Cerebellar cortex (tissue), 1 donor: ENCODE data around the gene COL4A1.

Experiments
- DNase-seq: peaks from one replicate; pipeline ENCODE4 v3.0.0-alpha.2; 2015; ENCODE audit warnings: low spot score

COL4A1 gene

DNA sequence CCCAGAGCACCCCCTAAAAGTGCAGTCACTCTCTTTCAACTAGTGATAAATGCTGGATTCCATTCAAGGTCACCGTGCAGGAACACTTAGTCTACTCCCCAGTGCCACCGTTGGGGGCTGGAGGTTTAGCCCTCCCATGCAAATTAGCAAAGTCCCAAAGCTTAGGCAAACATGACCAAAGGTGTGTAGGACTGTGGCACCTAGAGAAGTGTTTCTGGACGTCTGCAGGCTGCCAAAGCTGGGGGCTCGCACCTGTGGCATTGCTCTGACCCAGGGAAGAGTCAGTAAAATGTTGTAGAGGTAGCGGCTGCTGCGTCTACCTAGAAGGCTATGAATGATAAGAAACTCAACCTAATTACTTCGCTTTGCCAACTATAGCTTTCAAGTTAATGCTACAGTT is 13.9 kb downstream of the COL4A1 start:
- no peak for DNase-seq

DNA sequence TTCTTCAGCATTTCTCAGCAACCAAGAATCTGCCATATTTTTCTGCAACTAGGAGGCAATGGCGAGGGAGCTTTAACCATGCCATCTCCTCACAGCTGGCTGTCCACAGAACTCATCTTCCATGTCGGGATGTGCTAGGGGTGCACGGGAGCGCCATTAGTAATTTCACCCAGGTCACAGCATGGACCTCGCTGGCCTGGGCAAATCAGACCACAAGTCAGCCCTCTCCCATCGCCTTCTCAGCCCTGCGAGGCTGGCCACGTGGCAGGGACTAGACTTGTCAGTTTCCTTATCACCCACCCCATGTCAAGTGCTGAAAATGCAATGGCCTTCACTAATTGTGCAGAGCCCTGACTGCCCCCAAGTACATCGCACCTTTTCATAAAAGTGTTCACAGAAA is 15.7 kb downstream of the COL4A1 start:
- no peak for DNase-seq

DNA sequence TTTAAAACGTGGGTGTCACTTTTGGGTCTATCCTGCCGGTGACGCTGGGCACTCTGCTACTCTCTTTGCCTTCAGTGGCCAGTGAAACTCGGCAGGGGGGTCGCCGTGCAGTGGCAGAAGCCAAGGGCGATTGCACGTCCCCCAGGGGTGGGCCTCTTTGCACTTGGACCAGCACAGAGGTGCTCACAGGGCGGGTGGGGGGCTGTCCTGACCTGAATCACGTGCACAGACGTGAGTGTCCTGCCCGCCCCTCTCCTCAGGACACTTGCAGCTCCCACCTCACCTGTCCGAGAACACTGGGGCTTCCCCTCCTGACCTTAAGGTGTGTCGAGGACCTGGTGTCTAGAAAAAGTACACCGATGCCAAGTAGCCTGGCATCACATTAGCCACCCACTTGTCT is 16.1 kb downstream of the COL4A1 start:
- DNase-seq, result no peak

GRCh38 chr13:110290153-110290552 is 16.8 kb downstream of the COL4A1 start:
- DNase-seq, result no peak

GRCh38 chr13:110289661-110290060 is 17.3 kb downstream of the COL4A1 start:
- DNase-seq, result no peak

DNA sequence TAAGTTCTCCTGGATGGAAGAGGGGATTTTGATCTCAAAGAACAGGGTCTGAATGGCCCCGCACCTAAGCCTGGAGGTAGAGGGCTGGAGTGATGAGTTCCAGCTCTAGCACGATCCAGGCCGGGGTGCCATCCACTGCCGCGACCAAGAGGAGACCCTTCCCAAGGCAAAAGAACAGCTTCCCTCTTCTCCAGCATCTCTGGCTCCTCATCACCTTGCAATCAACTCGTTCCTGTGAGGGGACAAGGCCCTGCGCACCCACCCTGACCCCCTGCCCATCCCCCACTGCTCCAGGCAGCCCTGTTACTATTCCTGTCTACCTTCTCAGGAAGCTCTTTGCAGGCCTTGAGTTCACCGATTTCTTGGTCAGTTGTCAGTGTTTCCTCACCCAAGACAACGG is 17.8 kb downstream of the COL4A1 start:
- DNase-seq, result no peak

DNA sequence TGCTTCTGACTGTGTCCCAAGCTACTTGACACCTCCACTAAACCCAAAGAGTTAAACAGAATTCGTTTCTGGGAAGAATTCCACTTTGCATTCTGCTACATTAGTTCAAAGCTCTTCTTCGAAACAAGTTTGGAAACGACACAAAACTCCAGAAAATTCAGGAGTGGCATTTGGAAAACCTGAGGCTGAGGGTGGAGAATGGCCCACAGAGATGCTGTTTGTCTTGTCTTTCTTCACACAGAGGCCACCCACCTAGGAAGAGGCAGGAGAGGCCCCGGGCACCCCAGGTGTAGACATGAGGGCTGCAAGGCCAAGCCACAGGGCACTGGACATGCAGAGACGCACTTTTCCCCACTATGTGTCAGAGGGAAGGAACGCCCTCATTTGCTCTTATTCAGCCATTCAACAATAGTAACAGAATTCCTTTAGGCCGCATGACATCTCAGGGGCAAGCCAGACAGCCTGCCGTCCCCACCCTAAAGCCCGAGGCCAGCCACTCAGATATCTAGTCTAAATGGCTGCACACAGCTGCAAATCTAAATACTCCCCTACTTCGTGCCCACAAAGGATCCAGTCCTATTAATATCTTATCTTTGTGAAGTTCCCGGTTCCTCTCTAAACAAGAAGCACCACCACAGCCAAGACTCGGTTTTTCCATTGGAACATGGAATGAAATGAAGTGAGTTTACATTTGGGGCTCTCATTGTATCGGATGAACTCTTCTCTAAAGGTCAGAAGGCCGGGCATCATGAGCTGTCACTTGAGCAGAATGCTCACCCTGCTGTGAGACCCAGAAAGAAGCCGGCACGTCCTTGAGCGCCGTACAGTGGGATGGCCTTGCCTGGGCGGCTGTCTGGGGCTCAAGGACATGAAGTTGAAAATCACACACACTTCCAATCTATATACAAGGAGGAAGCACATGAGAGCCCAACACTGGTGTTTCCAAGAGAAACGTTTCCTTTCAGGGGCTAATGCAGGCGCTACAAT is 19.8 kb downstream of the COL4A1 start:
- DNase-seq, result no peak

GRCh38 chr13:110285991-110286832 is 20.7 kb downstream of the COL4A1 start:
- DNase-seq, result no peak

DNA sequence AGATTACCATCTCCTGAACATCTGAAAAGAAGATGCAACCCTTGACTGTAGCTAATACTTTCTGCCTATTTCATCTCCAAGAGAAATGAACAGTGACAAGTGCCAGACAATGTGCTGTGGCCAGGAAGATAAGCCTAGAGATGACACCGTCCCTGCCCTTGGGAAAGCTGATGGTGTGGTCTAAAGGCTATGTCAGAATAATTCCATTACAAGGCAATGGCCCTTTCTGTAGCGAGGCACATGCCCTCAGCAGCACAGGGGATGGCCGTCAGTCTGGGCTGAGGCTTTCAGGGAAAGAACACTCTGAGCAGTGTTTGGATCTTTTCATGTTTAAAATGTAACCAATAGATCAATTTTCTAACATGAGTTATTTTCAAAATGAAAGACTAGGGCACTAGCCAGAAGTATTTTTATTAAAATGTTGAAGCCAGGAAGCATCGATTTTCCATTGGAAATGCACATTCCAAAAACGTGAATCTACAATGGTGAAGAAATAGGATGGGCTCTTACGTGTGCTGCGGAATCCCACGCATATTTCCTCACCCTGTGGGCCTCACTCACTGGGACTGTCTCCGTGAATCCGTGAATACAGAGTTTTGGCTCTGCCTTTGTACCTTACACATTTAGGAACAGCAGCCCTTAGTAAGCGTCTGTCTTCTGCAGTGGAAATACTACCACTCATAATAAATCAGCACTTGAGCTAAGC is 22.0 kb downstream of the COL4A1 start:
- no peak for DNase-seq

GRCh38 chr13:110283736-110284517 is 23.0 kb downstream of the COL4A1 start:
- no peak for DNase-seq

DNA sequence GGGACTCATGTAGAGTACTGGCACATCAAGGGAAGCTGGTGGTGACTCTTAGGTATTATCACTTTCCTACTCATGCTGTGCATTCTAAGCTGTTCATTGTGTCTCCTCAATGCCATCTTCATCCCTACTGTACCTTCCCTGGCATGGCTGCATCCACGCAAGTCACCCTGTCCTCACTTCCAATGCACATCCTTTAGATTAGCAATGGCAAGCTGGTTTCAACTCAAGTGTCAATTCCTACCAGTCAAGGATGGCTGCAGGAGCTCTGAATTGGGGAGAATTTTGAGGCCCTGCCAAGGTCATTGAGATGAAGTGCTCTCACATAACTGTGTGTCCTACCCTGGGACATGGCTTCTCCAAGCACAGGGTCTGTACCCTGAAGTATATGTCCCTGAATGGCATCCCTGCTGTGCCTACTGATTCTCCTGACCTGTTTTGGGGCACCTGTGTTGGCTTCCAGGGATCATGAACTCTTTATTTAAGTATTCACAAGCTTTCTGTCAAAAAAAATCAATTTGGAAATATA is 24.6 kb downstream of the COL4A1 start:
- no peak for DNase-seq

GRCh38 chr13:110281736-110282135 is 25.2 kb downstream of the COL4A1 start:
- DNase-seq, result no peak

GRCh38 chr13:110280985-110281688 is 25.8 kb downstream of the COL4A1 start:
- DNase-seq, result no peak

DNA sequence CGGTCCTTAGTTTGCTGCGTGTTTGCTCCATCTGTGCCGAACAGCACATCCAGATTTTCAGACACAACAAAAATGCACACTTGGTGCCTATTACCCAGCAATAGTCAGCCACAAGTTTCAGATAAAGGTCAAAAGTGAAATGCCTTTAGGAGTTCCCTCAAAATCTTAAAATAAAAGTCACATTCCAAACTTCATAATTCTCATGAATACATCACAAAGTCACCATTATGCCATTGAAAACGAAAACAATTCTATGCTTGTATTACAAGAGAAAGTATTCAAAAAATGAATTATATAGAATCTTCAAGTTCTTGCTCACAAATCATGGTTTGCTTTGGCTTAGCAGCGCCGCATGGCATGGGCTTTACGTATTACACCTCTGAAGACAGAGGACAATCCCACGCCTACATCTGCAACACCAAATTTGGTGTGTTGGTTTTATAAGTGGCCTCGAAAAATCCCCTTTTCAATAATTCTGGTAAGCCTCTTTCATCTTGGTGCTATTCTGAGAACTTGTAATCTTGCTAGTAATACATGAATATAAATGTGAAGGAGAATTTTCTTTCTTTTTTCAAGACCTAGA is 26.6 kb downstream of the COL4A1 start:
- no peak for DNase-seq

GRCh38 chr13:110279684-110280083 is 27.3 kb downstream of the COL4A1 start:
- DNase-seq, result no peak

GRCh38 chr13:110278859-110279258 is 28.1 kb downstream of the COL4A1 start:
- DNase-seq, result no peak

DNA sequence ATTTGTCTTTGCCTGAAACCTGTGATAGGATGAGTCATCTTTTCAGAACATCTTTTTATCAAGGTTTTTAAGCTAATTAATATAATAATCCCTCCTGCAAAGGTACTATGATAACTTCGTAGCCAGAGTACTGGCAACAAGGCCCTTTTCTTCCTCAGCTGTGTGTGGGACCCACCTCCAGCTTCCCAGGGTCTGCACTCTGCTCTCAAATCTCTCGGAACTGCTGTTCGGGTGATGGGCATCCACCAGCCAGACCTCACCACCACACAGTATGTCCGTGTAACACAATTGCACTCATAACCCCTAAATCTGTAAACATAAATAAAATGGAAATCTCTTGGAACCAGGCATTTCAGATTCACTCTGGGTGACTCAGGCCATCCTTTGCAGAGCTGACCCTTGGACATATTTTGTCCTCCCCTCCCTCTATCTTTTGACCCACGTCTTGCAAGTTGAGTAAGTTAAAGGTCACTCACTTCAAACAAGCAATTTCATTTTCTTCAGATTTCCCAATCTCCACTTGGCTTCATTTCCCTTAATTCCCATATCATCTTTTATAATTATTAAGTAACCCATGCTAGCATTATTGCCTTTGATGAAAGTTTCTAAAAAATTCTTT is 29.5 kb downstream of the COL4A1 start:
- no peak for DNase-seq

GRCh38 chr13:110276553-110276950 is 30.4 kb downstream of the COL4A1 start:
- DNase-seq, result no peak

DNA sequence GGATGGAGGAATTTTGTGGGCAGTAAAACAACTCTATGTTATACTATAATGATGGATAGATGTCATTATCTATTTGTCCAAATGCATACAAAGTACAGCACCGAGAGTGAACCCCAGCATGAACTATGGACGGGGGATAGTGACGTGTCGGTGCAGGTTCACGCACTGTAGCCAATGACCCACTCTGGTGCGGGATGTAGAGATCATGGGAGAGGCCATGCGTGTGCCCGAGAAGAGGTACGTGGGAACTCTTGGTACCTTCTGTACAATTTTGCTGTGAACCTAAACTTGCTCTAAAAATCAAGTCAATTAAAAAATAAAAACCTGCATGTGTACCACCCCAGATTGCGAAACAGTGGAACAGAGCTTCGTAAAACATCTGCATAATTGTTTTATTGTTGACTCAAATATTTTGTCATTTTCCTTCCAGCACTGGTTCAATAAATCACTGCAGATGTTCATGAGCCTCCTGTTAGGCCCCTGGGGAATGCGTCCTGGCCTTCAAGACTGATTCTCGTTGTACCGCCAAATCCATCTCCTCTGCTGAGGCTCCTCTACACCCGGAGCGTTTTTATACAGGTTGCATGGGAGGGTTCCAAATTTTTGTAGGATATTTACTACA is 30.9 kb downstream of the COL4A1 start:
- no peak for DNase-seq
